ENCODE measurements around the gene HSF5.

The HSF5 gene

GRCh38 chr17:58375811-58376210 lies 112.4 kb downstream of the HSF5 start:
- H3K27ac ChIP-seq (ENCODE audit: low read length): no peak overlapping the region
- H3K4me3 ChIP-seq (ENCODE audit: low read depth in 1 of 2, low read length in 2 of 2): no peak overlapping the region
- peaks cover 29% of the 10 kb centered on the region for H3K4me1 ChIP-seq (ENCODE audit: insufficient read depth, low read length)
- no peak overlapping the region for H3K4me2 ChIP-seq (ENCODE audit: insufficient read depth, low read length)
- no peak overlapping the region for H2AFZ ChIP-seq (ENCODE audit: low read depth, low read length)
- no peaks in the 10 kb centered on the region for H3K36me3 ChIP-seq (ENCODE audit: insufficient read depth, low read length)
- TF ChIP-seq CTCF (IDR thresholded peaks at IDR 0.05; ENCODE audit: borderline replicate concordance, extremely low read depth, low read length, poor library complexity, severe bottlenecking) (no peak), EZH2 (IDR thresholded peaks at IDR 0.05; ENCODE audit: borderline replicate concordance, low read depth, low read length, severe bottlenecking) (no peak)
- no peaks in the 10 kb centered on the region for H3K79me2 ChIP-seq (ENCODE audit: insufficient read depth, low read length)
- H3K9me3 ChIP-seq (ENCODE audit: insufficient read depth, low read length, severe bottlenecking): no peaks in the 10 kb centered on the region
- H3K27me3 ChIP-seq (ENCODE audit: insufficient read depth, low read length, poor library complexity): no peaks in the 10 kb centered on the region
- no peak for ATAC-seq (ENCODE audit: insufficient read depth, low read depth)
- no peak overlapping the region for H3K9ac ChIP-seq (ENCODE audit: low read depth, low read length)
- DNase-seq: no peak
- H4K20me1 ChIP-seq (ENCODE audit: insufficient read depth, low read length): no peaks in the 10 kb centered on the region

GRCh38 chr17:58375256-58375655 lies 113.0 kb downstream of the HSF5 start:
- Histone ChIP-seq H3K4me1 (ENCODE audit: insufficient read depth, low read length) (peaks cover 24% of the 10 kb centered on the region), H3K27me3 (ENCODE audit: insufficient read depth, low read length, poor library complexity) (no peaks in the 10 kb centered on the region), H3K4me2 (ENCODE audit: insufficient read depth, low read length) (no peak overlapping the region), H3K79me2 (ENCODE audit: insufficient read depth, low read length) (no peaks in the 10 kb centered on the region), H4K20me1 (ENCODE audit: insufficient read depth, low read length) (no peaks in the 10 kb centered on the region), H3K27ac (ENCODE audit: low read length) (no peak overlapping the region), H3K4me3 (ENCODE audit: low read depth in 1 of 2, low read length in 2 of 2) (no peak overlapping the region), H3K36me3 (ENCODE audit: insufficient read depth, low read length) (no peaks in the 10 kb centered on the region), H3K9ac (ENCODE audit: low read depth, low read length) (no peak overlapping the region), H3K9me3 (ENCODE audit: insufficient read depth, low read length, severe bottlenecking) (no peaks in the 10 kb centered on the region), H2AFZ (ENCODE audit: low read depth, low read length) (no peak overlapping the region)
- DNase-seq (no peak), ATAC-seq (ENCODE audit: insufficient read depth, low read depth) (no peak)
- TF ChIP-seq CTCF (IDR thresholded peaks at IDR 0.05; ENCODE audit: borderline replicate concordance, extremely low read depth, low read length, poor library complexity, severe bottlenecking): no peak
- no peak for TF ChIP-seq EZH2 (IDR thresholded peaks at IDR 0.05; ENCODE audit: borderline replicate concordance, low read depth, low read length, severe bottlenecking)

GRCh38 chr17:58373923-58374322 lies 114.3 kb downstream of the HSF5 start:
- no peak for ATAC-seq (ENCODE audit: insufficient read depth, low read depth)
- no peak overlapping the region for H3K9ac ChIP-seq (ENCODE audit: low read depth, low read length)
- DNase-seq: no peak
- H3K27ac ChIP-seq (ENCODE audit: low read length): no peak overlapping the region
- H3K36me3 ChIP-seq (ENCODE audit: insufficient read depth, low read length): no peaks in the 10 kb centered on the region
- no peak overlapping the region for H3K4me2 ChIP-seq (ENCODE audit: insufficient read depth, low read length)
- no peaks in the 10 kb centered on the region for H4K20me1 ChIP-seq (ENCODE audit: insufficient read depth, low read length)
- no peak overlapping the region for H2AFZ ChIP-seq (ENCODE audit: low read depth, low read length)
- no peaks in the 10 kb centered on the region for H3K9me3 ChIP-seq (ENCODE audit: insufficient read depth, low read length, severe bottlenecking)
- peaks cover 10% of the 10 kb centered on the region for H3K4me1 ChIP-seq (ENCODE audit: insufficient read depth, low read length)
- TF ChIP-seq CTCF (IDR thresholded peaks at IDR 0.05; ENCODE audit: borderline replicate concordance, extremely low read depth, low read length, poor library complexity, severe bottlenecking) (no peak), EZH2 (IDR thresholded peaks at IDR 0.05; ENCODE audit: borderline replicate concordance, low read depth, low read length, severe bottlenecking) (no peak)
- no peaks in the 10 kb centered on the region for H3K79me2 ChIP-seq (ENCODE audit: insufficient read depth, low read length)
- no peaks in the 10 kb centered on the region for H3K27me3 ChIP-seq (ENCODE audit: insufficient read depth, low read length, poor library complexity)
- H3K4me3 ChIP-seq (ENCODE audit: low read depth in 1 of 2, low read length in 2 of 2): no peak overlapping the region

- Histone ChIP-seq H3K79me2 (ENCODE audit: insufficient read depth, low read length) (no peaks in the 10 kb centered on the region), H3K27me3 (ENCODE audit: insufficient read depth, low read length, poor library complexity) (no peaks in the 10 kb centered on the region), H3K9me3 (ENCODE audit: insufficient read depth, low read length, severe bottlenecking) (no peaks in the 10 kb centered on the region), H2AFZ (ENCODE audit: low read depth, low read length) (no peak overlapping the region), H3K4me1 (ENCODE audit: insufficient read depth, low read length) (peaks cover 1% of the 10 kb centered on the region; the same call in 1 of the 2 replicates), H3K36me3 (ENCODE audit: insufficient read depth, low read length) (no peaks in the 10 kb centered on the region), H4K20me1 (ENCODE audit: insufficient read depth, low read length) (no peaks in the 10 kb centered on the region), H3K4me2 (ENCODE audit: insufficient read depth, low read length) (no peak overlapping the region), H3K9ac (ENCODE audit: low read depth, low read length) (no peak overlapping the region), H3K27ac (ENCODE audit: low read length) (no peak overlapping the region), H3K4me3 (ENCODE audit: low read depth in 1 of 2, low read length in 2 of 2) (no peak overlapping the region)
- no peak for TF ChIP-seq CTCF (IDR thresholded peaks at IDR 0.05; ENCODE audit: borderline replicate concordance, extremely low read depth, low read length, poor library complexity, severe bottlenecking)
- TF ChIP-seq EZH2 (IDR thresholded peaks at IDR 0.05; ENCODE audit: borderline replicate concordance, low read depth, low read length, severe bottlenecking): no peak
- DNase-seq (no peak), ATAC-seq (ENCODE audit: insufficient read depth, low read depth) (0 out of 3 replicates have a peak, but pooled peaks have one; percentile 19)
These were observed 115.2 kb downstream of the HSF5 start for GRCh38 chr17:58373003-58373402.

All from DND-41 (cell line).